T-helper 17 cell (primary cell): ENCODE measurements around the gene ZNF74. TPM values are rescaled to one million over a fixed set of nuclear protein-coding genes. Genes with fewer than 3 reads are reported as not detected.
"Not testable (repeated sequence)": the region's sequence is repeated elsewhere in the genome, so short reads cannot be mapped to it uniquely, and the experiment has no call there.

ENCODE experiments used
- ATAC-seq: fragments of 150-1000 bp; cut with Tn5 transposase; 2 replicates; pipeline ENCODE4 v1.10.0; 2021; ENCODE audit warnings: mild to moderate bottlenecking, moderate library complexity
- DNase-seq, 3 donors: peaks; one replicate each; pipeline versions ENCODE4 v3.0.0 to v3.0.0-alpha.2; 2020 to 2021
- H3K9me3 ChIP-seq: one replicate; pipeline ENCODE4 v1.7.0; 2013; ENCODE audit warnings: low read length, mild to moderate bottlenecking; ENCODE audit not compliant: control insufficient read depth, poor library complexity, severe bottlenecking
- H3K27ac Mint-ChIP-seq: one replicate; pipeline ENCODE4 v1.8.0; 2022; ENCODE audit warnings: mild to moderate bottlenecking, moderate library complexity, mixed read lengths
- H3K27me3 Mint-ChIP-seq: one replicate; pipeline ENCODE4 v1.8.0; 2022; ENCODE audit warnings: mixed read lengths
- H3K36me3 Mint-ChIP-seq: one replicate; pipeline ENCODE4 v1.8.0; 2022; ENCODE audit warnings: low read depth, mixed read lengths
- H3K4me1 Mint-ChIP-seq: one replicate; pipeline ENCODE4 v1.8.0; 2022; ENCODE audit warnings: mild to moderate bottlenecking, mixed read lengths
- H3K4me3 Mint-ChIP-seq: one replicate; pipeline ENCODE4 v1.8.0; 2022; ENCODE audit warnings: mild to moderate bottlenecking, moderate library complexity, mixed read lengths
- total RNA-seq, 4 donors: library from RNA in 2 of 4; stranded (reverse) in 2 of 4; gene quantifications; one replicate each; pipeline ENCODE4 v1.2.3 and lab custom pipeline; 2022 to 2026

Gene ZNF74
- total RNA-seq, 2 donors from 2014 or later, result 5.2 to 5.6 TPM

DNA sequence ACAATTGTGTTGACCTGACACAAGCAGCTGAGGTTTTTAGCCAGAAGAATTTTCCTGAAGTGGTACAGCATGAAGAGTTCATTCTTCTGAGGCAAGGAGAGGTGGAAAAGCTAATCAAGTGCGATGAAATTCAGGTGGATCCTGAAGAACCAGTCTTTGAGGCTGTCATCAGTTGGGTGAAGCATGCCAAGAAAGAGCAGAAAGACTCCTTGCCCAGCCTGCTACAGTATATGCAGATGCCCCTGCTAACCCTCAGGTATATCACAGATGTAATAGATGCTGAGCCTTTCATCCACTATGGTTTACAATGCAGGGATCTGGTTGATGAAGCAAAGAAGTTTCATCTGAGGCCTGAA lies 56.6 kb downstream of the ZNF74 start:
- no peaks in the 10 kb centered on the region for H3K9me3 ChIP-seq
- Mint-ChIP-seq H3K4me3 (no peak overlapping the region), H3K27ac (no peak overlapping the region), H3K4me1 (peaks cover 4% of the 10 kb centered on the region), H3K36me3 (peaks cover 3% of the 10 kb centered on the region), H3K27me3 (no peaks in the 10 kb centered on the region)
- DNase-seq (no peak), ATAC-seq (no peak)

DNA sequence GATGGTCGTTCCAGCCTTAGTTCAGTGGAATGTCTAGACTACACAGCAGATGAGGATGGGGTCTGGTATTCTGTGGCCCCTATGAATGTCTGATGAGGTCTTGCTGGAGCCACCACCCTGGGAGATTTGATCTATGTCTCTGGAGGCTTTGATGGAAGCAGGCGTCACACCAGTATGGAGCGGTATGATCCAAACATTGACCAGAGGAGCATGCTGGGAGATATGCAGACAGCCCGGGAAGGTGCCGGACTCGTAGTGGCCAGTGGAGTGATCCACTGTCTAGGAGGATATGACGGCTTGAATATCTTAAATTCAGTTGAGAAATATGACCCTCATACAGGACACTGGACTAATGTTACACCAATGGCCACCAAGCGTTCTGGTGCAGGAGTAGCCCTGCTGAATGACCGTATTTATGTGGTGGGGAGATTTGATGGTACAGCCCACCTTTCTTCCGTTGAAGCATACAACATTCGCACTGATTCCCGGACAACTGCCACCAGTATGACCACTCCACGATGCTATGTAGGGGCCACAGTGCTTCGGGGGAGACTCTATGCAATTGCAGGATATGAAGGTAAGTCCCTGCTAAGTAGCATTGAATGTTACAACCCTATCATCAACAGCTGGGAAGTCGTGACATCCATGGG lies 57.3 kb downstream of the ZNF74 start:
- not testable (repeated sequence) for H3K4me1 Mint-ChIP-seq

GRCh38 chr22:20451920-20452319 lies 58.0 kb downstream of the ZNF74 start:
- Mint-ChIP-seq H3K36me3 (peaks cover 3% of the 10 kb centered on the region), H3K27ac (no peak overlapping the region), H3K4me1 (peaks cover 12% of the 10 kb centered on the region), H3K27me3 (no peaks in the 10 kb centered on the region), H3K4me3 (no peak overlapping the region)
- DNase-seq, result no peak
- no peak for ATAC-seq
- H3K9me3 ChIP-seq, result no peaks in the 10 kb centered on the region

More for the DNA sequence above, 57.3 kb downstream of the ZNF74 start:
- ATAC-seq, H3K36me3 Mint-ChIP-seq, H3K27ac Mint-ChIP-seq, DNase-seq, H3K4me3 Mint-ChIP-seq, H3K9me3 ChIP-seq, H3K27me3 Mint-ChIP-seq: not testable (repeated sequence)

GRCh38 chr22:20453222-20453621 lies 59.3 kb downstream of the ZNF74 start:
- H3K9me3 ChIP-seq, result no peaks in the 10 kb centered on the region
- peaks cover 3% of the 10 kb centered on the region for H3K36me3 Mint-ChIP-seq
- H3K27me3 Mint-ChIP-seq, result no peaks in the 10 kb centered on the region
- no peak overlapping the region for H3K27ac Mint-ChIP-seq
- DNase-seq (no peak), ATAC-seq (no peak)
- H3K4me1 Mint-ChIP-seq, result peaks cover 12% of the 10 kb centered on the region
- H3K4me3 Mint-ChIP-seq, result no peak overlapping the region

DNA sequence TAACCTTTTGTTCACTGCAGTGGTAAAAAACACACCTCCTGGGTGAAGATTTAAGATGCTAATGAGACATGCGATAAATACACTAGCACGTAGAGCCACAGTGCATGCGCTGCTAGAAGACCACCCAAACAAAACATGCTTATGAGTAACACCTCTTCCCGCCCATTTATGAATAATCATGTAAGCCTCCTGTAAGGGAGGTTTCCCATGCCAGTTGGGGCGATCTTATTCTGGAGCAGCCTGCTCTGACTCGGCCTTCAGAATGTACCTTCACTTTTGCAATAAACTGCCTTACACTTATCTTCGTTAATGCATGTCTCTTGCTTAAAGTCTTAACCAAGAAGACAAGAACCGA lies 61.7 kb downstream of the ZNF74 start:
- peaks cover 23% of the 10 kb centered on the region for H3K4me1 Mint-ChIP-seq
- no peak overlapping the region for H3K4me3 Mint-ChIP-seq
- no peaks in the 10 kb centered on the region for H3K27me3 Mint-ChIP-seq
- peak overlapping the region; percentile 39 for H3K27ac Mint-ChIP-seq
- no peaks in the 10 kb centered on the region for H3K9me3 ChIP-seq
- peaks cover 11% of the 10 kb centered on the region for H3K36me3 Mint-ChIP-seq
- ATAC-seq (no peak), DNase-seq (no peak)

DNA sequence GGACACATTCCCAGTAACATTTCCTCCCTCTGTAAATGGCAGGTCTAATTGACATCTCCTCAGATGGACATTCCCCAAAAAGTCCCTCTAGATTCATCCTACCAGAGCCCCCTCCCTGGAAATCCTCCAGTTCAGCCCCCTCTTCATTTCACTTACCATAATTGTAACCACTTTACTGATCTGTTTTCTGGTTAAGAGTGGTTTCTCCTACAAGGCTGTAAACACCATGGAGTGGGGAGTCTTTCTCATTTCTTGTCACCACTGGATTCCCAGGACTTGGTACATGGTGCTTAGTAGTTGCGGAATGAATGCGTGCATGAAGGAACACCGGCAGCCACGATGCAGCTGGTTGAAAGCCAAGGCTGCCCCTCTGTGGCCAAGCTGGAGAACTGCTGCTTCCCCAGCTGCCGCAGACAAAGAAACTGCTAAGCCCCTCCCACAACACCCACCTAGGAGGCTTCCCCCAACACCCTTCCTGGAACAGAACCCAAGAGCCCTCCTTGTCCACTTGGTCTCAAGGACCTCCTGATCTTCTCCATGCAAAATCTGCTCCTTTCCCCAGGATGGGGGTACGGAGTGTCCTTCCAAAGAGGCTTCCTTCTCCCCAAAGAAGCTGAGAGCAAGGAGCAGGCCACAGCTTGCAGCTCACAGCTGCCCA lies 62.2 kb downstream of the ZNF74 start:
- H3K27me3 Mint-ChIP-seq, result no peaks in the 10 kb centered on the region
- ATAC-seq, result peak; percentile 99
- H3K4me3 Mint-ChIP-seq, result peak overlapping the region; percentile 50
- no peaks in the 10 kb centered on the region for H3K9me3 ChIP-seq
- peak; percentile 58 to 59 (median 59) for DNase-seq
- H3K36me3 Mint-ChIP-seq, result peaks cover 11% of the 10 kb centered on the region
- H3K27ac Mint-ChIP-seq, result peak overlapping the region; percentile 39
- H3K4me1 Mint-ChIP-seq, result peaks cover 21% of the 10 kb centered on the region

DNA sequence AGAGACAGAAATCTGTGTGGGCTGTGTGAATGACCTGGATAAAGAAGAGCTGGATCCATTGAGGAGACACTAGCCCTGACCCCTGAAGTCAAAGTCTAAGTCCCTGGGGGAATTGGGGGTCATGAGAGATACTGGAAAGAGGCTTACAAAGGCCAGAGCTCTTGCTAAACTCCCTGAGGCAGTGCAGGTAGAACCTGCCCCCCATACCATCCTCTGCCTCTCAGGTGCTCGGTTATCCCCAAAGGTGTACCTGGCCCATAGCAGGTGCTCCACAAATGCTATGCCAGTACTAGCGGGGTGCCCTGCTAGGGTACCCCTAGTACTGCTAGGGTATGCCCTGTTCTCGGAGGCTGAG lies 62.7 kb downstream of the ZNF74 start:
- no peaks in the 10 kb centered on the region for H3K9me3 ChIP-seq
- peaks cover 11% of the 10 kb centered on the region for H3K36me3 Mint-ChIP-seq
- no peak for DNase-seq
- no peak overlapping the region for H3K4me3 Mint-ChIP-seq
- no peak for ATAC-seq
- H3K4me1 Mint-ChIP-seq, result peaks cover 21% of the 10 kb centered on the region
- peak overlapping the region; percentile 39 for H3K27ac Mint-ChIP-seq
- H3K27me3 Mint-ChIP-seq, result no peaks in the 10 kb centered on the region

GRCh38 chr22:20457506-20458240 lies 63.7 kb downstream of the ZNF74 start:
- H3K4me3 Mint-ChIP-seq, result no peak overlapping the region
- H3K36me3 Mint-ChIP-seq, result peaks cover 11% of the 10 kb centered on the region
- no peaks in the 10 kb centered on the region for H3K9me3 ChIP-seq
- DNase-seq (no peak), ATAC-seq (no peak)
- no peaks in the 10 kb centered on the region for H3K27me3 Mint-ChIP-seq
- peaks cover 22% of the 10 kb centered on the region for H3K4me1 Mint-ChIP-seq
- no peak overlapping the region for H3K27ac Mint-ChIP-seq

Other genes with a start within 250 kb of the ZNF74 start
- gene CCDC188, start 243.1 kb upstream of the ZNF74 start, total RNA-seq, result 1 to 10 TPM in 1 of 2 donors, not detected in 1; 1.5 TPM
- gene RTN4R, start 125.8 kb upstream of the ZNF74 start, total RNA-seq, result 1 to 10 TPM in 1 of 2 donors, under 1 TPM in 1; 0.68 to 2.1 TPM
- 10 to 100 TPM; 29.2 to 31.7 TPM for gene DGCR6L, start 74.1 kb upstream of the ZNF74 start, total RNA-seq
- 1 to 10 TPM; 3.1 to 3.6 TPM for gene SCARF2, start 43.7 kb downstream of the ZNF74 start, total RNA-seq
- gene KLHL22, start 101.6 kb downstream of the ZNF74 start, total RNA-seq, result 10 to 100 TPM; 28.1 to 33.1 TPM
- 100 to 1,000 TPM; 207 to 251 TPM for gene MED15, start 113.5 kb downstream of the ZNF74 start, total RNA-seq